ENCODE data around the gene MRTFB.

DNA sequence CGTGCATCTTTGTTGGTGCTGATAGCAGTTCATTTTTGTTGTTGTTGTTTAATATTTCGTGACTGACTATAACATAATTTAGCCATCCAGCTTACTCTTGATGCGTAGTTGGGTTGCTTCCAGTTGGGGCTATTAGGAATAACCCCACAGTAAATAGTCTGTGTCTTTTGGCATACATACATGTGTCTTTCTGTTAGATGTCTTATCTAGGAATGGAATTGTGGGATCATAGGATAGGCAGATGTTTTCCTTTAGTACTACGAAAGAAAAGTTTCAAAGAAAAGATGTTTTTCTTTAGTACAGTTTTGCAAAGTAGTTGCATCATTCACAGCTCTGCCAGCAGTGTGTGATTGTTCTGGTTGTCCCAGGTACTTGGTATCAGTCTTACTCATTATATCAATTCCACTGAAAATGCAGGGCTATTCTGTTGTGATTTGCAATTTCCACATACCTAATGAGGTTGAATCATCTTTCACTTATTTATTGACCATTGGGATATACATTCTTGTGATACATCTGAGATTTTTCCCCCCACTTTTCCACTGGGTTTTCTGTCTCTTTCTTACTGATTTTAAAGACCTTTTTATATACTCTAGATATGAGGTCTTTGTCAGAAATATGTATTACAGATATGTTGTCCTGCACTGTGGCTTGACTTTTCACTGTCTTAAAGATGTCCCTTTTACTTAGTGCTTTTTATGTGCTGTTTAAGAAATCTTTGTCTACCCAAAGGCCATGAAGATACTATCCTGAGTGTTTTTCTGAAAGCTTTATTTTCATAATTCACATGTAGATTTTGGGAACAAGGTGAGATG, 173.3 kb downstream of the MRTFB start:
- TF ChIP-seq, protein P1, sequence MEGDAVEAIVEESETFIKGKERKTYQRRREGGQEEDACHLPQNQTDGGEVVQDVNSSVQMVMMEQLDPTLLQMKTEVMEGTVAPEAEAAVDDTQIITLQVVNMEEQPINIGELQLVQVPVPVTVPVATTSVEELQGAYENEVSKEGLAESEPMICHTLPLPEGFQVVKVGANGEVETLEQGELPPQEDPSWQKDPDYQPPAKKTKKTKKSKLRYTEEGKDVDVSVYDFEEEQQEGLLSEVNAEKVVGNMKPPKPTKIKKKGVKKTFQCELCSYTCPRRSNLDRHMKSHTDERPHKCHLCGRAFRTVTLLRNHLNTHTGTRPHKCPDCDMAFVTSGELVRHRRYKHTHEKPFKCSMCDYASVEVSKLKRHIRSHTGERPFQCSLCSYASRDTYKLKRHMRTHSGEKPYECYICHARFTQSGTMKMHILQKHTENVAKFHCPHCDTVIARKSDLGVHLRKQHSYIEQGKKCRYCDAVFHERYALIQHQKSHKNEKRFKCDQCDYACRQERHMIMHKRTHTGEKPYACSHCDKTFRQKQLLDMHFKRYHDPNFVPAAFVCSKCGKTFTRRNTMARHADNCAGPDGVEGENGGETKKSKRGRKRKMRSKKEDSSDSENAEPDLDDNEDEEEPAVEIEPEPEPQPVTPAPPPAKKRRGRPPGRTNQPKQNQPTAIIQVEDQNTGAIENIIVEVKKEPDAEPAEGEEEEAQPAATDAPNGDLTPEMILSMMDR (conservative IDR thresholded peaks at IDR 0.05; ENCODE audit: low read depth, low read length) = no peak
- no peak for TF ChIP-seq EZH2 (IDR thresholded peaks at IDR 0.05; ENCODE audit: borderline replicate concordance, low read depth, low read length, poor library complexity, severe bottlenecking)
